Fibroblast of pulmonary artery (primary cell): ENCODE data around the gene PINK1.

ENCODE experiments used
- DNase-seq: peaks from one replicate; pipeline ENCODE4 v3.0.0-alpha.2; 2010; ENCODE audit warnings: low read depth
- H3K4me3 ChIP-seq: replicated peaks from 2 replicates; pipeline ENCODE4 v1.5.1; 2011; ENCODE audit warnings: low read depth, mild to moderate bottlenecking, control low read depth, low read length, moderate library complexity
- CTCF ChIP-seq: IDR thresholded peaks from 2 replicates; pipeline ENCODE4 v1.5.1; 2011; ENCODE audit warnings: mild to moderate bottlenecking, control low read depth, low read length, inconsistent platforms; ENCODE audit errors: missing control alignments

PINK1 gene

GRCh38 chr1:20590306-20590777 is 42.9 kb upstream of the PINK1 start:
- H3K4me3 ChIP-seq = no peak overlapping the region
- DNase-seq = no peak
- no peak for TF ChIP-seq CTCF

GRCh38 chr1:20593756-20594155 is 39.5 kb upstream of the PINK1 start:
- TF ChIP-seq CTCF = no peak
- DNase-seq = no peak
- no peak overlapping the region for H3K4me3 ChIP-seq

- no peak for TF ChIP-seq CTCF
- no peak for DNase-seq
- H3K4me3 ChIP-seq = no peak overlapping the region
These were observed 38.5 kb upstream of the PINK1 start for GRCh38 chr1:20594746-20595145.

- DNase-seq = no peak
- H3K4me3 ChIP-seq = no peak overlapping the region
These were observed 37.2 kb upstream of the PINK1 start for GRCh38 chr1:20596106-20596505.

GRCh38 chr1:20597650-20598049 is 35.6 kb upstream of the PINK1 start:
- no peak for TF ChIP-seq CTCF
- H3K4me3 ChIP-seq = no peak overlapping the region
- no peak for DNase-seq

More at GRCh38 chr1:20596106-20596505, 37.2 kb upstream of the PINK1 start:
- TF ChIP-seq CTCF = no peak

GRCh38 chr1:20600156-20600555 is 33.1 kb upstream of the PINK1 start:
- DNase-seq = no peak

More at GRCh38 chr1:20600156-20600555, 33.1 kb upstream of the PINK1 start:
- H3K4me3 ChIP-seq = no peak overlapping the region
- TF ChIP-seq CTCF = no peak
